ENCODE measurements around the gene SPN.
"Not testable (repeated sequence)": the region's sequence is repeated elsewhere in the genome, so short reads cannot be mapped to it uniquely, and the experiment has no call there.

SPN gene

DNA sequence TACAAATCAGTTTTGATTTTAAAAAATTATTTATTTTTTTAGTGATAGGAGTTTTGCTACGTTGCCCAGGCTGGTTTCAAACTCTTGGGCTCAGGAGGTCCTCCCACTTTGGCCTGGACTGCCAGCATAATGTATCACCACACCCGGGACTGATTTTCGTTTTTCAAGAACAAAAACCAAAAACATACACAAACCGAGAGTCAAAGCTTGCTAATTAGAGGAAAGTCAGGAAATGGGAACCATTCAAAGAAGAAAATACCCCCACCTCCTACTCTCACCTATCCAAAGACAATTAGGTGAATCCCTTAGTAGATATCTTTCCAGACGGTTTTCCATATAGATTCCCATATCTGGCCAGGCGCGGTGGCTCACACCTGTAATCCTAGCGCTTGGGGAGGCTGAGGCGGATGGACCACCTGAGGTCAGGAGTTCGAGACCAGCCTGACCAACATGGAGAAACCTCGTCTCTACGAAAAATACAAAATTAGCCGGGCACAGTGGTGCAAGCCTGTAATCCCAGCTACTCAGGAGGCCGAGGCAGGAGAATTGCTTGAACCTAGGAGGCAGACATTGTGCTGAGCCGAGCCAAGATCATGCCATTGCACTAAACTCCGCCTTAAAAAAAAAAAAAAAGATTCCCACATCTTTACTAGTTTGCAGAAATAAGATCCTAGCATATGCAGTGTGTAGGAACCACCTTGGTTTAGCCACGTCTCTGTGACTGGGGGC lies 883 bp upstream of the SPN start:
- no peak overlapping the region for H3K4me3 ChIP-seq (replicated peaks; ENCODE audit: low read depth, low read length)
- DNase-seq (ENCODE audit: extremely low read depth, low read depth): no peak
- TF ChIP-seq CTCF (IDR thresholded peaks at IDR 0.05; ENCODE audit: low read depth, low read length, missing control alignments): no peak

DNA sequence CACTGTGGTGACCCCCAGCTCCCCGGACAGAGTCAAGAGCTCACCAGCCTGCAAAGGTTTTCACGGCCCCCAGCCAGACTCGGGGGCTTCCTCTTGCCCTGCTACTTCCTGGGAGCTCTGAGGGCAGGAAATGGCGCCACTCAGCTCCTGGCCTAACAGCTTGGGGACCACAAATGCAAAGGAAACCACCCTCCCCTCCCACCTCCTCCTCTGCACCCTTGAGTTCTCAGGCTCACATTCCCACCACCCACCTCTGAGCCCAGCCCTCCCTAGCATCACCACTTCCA lies 375 bp upstream of the SPN start:
- H3K4me3 ChIP-seq (replicated peaks; ENCODE audit: low read depth, low read length): no peak overlapping the region
- TF ChIP-seq CTCF (IDR thresholded peaks at IDR 0.05; ENCODE audit: low read depth, low read length, missing control alignments): no peak
- no peak for DNase-seq (ENCODE audit: extremely low read depth, low read depth)

GRCh38 chr16:29663807-29664090 lies 702 bp downstream of the SPN start:
- TF ChIP-seq CTCF (IDR thresholded peaks at IDR 0.05; ENCODE audit: low read depth, low read length, missing control alignments): no peak
- no peak for DNase-seq (ENCODE audit: extremely low read depth, low read depth)
- H3K4me3 ChIP-seq (replicated peaks; ENCODE audit: low read depth, low read length): no peak overlapping the region

- DNase-seq (ENCODE audit: extremely low read depth, low read depth): no peak
- TF ChIP-seq CTCF (IDR thresholded peaks at IDR 0.05; ENCODE audit: low read depth, low read length, missing control alignments): no peak
- no peak overlapping the region for H3K4me3 ChIP-seq (replicated peaks; ENCODE audit: low read depth, low read length)
Measured at GRCh38 chr16:29664091-29664921, 1.3 kb downstream of the SPN start.

GRCh38 chr16:29665294-29666077 lies 2.4 kb downstream of the SPN start:
- H3K4me3 ChIP-seq (replicated peaks; ENCODE audit: low read depth, low read length): no peak overlapping the region

DNA sequence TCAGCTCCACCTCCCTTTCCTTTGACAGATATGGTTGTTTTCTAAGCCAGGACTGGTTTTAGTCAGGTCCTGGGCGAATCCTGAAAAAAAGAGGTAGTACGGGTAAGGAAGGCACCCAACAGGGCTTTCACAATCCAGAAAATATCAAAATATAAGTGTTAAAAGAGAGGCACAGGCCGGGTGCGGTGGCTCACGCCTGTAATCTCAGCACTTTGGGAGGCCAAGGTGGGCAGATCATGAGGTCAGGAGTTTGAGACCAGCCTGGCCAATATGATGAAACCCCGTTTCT lies 4.2 kb downstream of the SPN start:
- not testable (repeated sequence) for H3K4me3 ChIP-seq (replicated peaks; ENCODE audit: low read depth, low read length); DNase-seq (ENCODE audit: extremely low read depth, low read depth)

More at GRCh38 chr16:29665294-29666077, 2.4 kb downstream of the SPN start:
- no peak for DNase-seq (ENCODE audit: extremely low read depth, low read depth)
- TF ChIP-seq CTCF (IDR thresholded peaks at IDR 0.05; ENCODE audit: low read depth, low read length, missing control alignments): no peak

- H3K4me3 ChIP-seq (replicated peaks; ENCODE audit: low read depth, low read length): no peak overlapping the region
Measured at GRCh38 chr16:29667755-29668154, 4.7 kb downstream of the SPN start.

More at GRCh38 chr16:29667755-29668154, 4.7 kb downstream of the SPN start:
- no peak for DNase-seq (ENCODE audit: extremely low read depth, low read depth)
- no peak for TF ChIP-seq CTCF (IDR thresholded peaks at IDR 0.05; ENCODE audit: low read depth, low read length, missing control alignments)
